ENCODE measurements around the gene CNR2.
A peak's percentile ranks its signal among the peaks of the same experiment; 100 is the strongest.
"Not testable (repeated sequence)": the region's sequence is repeated elsewhere in the genome, so short reads cannot be mapped to it uniquely, and the experiment has no call there.

The CNR2 gene

GRCh38 chr1:23889074-23889473 lies 24.1 kb downstream of the CNR2 start:
- DNase-seq (ENCODE audit: low read depth in 4 of 4, low spot score in 1 of 4): no peak

DNA sequence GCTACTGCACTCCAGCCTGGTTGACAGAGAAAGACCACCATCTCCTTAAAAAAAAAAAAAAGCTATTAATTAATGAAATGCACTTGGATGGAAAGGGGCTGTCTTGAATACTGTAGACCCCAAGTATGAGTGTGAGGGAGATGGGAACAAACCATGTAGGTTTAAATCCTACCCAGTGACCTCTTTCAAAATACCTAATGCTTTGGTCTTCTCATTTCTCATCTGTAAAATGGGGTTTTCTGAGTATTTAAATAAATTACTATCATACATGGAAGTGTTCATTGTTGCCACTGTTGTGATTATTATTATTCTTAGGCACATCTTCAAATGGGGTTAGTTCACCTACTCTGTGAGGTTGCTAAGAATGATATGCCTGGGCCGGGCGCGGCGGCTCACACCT lies 27.9 kb downstream of the CNR2 start:
- DNase-seq (ENCODE audit: low read depth in 4 of 4, low spot score in 1 of 4): no peak

DNA sequence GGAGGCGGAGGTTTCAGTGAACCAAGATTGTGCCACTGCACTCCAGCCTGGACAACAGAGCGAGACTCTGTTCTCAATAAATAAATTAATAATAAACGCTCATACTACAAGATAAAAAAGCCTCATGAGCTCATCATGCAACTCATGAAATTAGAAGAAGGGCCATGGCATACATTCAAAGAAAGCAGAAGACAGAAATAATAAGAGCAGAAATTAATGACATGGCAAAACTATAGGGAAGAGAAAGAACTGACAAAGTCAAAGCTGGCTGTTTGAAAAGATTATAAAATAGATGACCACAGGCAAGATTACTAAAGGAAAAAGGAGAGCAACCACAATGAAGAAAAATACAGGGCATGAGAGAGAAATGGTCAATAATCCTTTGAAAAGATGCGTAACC lies 30.4 kb downstream of the CNR2 start:
- no peak for DNase-seq (ENCODE audit: low read depth in 4 of 4, low spot score in 1 of 4)

- DNase-seq (ENCODE audit: low read depth in 4 of 4, low spot score in 1 of 4): no peak
These were observed 33.4 kb downstream of the CNR2 start for GRCh38 chr1:23879809-23880208.

- no peak for DNase-seq (ENCODE audit: low read depth in 4 of 4, low spot score in 1 of 4)
These were observed 34.5 kb downstream of the CNR2 start for GRCh38 chr1:23878668-23879067.

- no peak for DNase-seq (ENCODE audit: low read depth in 4 of 4, low spot score in 1 of 4)
These were observed 37.8 kb downstream of the CNR2 start for GRCh38 chr1:23875382-23875781.

DNA sequence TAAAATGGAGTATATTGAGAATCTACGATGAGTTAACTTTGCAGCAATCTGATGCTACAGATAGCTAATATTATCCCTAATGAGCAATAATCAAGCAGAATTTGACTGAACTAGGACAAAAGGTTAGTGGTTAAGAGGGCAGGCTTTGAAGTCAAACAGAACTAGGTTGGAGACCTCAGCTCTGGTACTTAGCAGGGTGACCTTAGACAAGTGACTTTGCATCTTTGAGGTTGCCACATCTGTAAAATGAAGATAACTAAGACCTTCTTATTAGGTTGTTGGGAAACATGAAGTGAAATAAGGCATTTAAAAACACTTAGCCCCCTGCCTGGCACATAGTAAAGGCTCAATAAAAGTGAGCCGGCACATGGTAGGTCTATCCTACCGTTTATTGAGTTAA lies 40.7 kb downstream of the CNR2 start:
- DNase-seq (ENCODE audit: low read depth in 4 of 4, low spot score in 1 of 4): no peak

DNA sequence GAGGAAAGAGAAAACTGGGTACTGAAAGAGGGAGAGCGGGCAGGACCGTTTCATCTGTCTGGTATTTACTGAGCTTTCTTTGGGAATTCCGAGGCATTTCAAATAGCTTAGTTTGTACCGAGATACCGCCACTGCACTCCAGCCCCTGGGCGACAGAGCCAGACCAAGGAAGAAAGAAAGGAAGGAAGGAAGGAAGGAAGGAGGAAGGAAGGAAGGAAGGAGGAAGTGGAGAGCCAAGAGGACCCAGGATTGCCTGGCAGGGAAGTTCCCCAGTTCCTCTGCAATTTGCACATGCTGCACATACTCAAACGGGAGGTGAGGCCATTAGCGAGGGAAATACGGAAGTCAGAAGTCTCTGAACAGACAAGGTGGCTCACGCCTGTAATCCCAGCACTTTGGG lies 44.1 kb downstream of the CNR2 start:
- no peak for DNase-seq (ENCODE audit: low read depth in 4 of 4, low spot score in 1 of 4)

- DNase-seq (ENCODE audit: low read depth in 4 of 4, low spot score in 1 of 4): no peak
These were observed 44.6 kb downstream of the CNR2 start for GRCh38 chr1:23868557-23869016.

DNA sequence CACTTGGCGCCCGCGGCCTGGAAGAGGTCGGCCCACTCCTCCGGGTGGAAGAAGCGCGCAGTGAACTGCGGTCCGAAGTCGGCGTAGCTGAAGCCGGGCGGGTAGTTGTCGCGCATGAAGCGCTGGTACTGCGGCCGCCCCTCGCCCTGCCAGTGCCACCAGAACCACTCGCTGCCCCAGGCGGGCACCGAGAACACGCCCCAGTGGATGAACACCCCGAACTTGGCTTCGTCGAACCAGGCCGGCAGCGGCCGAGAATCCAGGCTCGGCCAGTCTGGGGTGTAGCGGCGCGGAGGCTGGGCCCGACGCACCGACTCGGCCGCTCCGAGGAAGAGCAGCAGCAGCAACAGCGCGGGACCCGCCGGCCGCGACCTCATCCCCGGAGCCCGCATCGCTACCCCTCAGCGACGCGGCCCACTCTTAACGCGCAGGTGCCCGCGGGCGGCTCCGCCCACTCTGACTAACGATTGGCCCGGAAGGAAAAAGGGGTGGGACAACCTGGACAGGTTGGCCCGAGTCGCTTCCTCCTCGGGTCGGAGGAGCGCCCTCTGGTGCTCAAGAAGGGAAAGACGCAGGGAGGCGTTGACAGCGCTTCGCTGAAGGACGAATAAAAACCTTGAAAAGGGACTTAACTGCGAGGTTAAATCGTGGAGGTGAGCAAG lies 45.1 kb downstream of the CNR2 start, which contains the start of gene FUCA1:
Gene FUCA1 (minus strand): TSS at position 396 of the 662 bp plus-strand sequence. CDS start 4 bp downstream, at position 392.
- DNase-seq (ENCODE audit: low read depth in 4 of 4, low spot score in 1 of 4): peak; percentile 77 to 92 (median 88)

DNA sequence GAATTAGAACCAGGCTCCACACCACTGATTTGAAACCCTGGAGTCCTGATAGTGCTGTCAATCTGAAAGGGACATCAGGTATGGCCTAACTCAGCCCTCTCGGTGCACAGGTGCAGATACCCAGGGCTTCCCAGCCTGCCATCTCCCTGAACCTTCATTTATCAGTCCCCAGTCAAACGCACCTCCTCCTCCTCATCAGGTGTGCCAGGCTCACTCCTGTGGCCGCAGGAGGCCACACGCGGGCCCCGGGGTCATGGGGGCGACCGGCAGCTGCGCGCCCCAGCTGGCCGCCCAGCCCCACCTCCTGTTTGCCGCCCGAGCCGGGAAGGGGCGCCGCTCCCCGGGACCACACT lies 45.6 kb downstream of the CNR2 start:
- no peak for DNase-seq (ENCODE audit: low read depth in 4 of 4, low spot score in 1 of 4)

GRCh38 chr1:23865543-23865930 lies 47.6 kb downstream of the CNR2 start:
- no peak for DNase-seq (ENCODE audit: low read depth in 4 of 4, low spot score in 1 of 4)

GRCh38 chr1:23864801-23865542 lies 48.2 kb downstream of the CNR2 start:
- no peak for DNase-seq (ENCODE audit: low read depth in 4 of 4, low spot score in 1 of 4)

- no peak for DNase-seq (ENCODE audit: low read depth in 4 of 4, low spot score in 1 of 4)
These were observed 50.5 kb downstream of the CNR2 start for GRCh38 chr1:23862640-23863039.

DNA sequence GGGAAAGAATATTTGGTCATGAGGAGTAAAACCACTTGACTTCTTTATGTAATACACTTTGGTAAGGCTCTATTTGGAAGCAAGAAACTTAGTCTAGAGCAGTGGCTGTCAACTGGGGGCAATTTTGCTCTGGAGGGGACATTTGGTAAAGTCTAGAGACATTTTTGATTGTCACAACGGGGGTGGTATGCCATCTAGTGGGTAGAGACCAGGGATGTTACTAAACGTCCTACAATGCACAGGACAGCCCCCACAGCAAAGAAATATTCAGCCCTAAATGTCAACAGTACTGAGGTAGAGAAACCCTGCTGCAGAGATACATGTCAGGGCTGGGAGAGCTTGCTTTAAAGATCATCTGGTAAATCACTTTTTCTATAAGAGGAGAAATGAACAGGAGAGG lies 58.6 kb downstream of the CNR2 start:
- DNase-seq (ENCODE audit: low read depth in 4 of 4, low spot score in 1 of 4): no peak

DNA sequence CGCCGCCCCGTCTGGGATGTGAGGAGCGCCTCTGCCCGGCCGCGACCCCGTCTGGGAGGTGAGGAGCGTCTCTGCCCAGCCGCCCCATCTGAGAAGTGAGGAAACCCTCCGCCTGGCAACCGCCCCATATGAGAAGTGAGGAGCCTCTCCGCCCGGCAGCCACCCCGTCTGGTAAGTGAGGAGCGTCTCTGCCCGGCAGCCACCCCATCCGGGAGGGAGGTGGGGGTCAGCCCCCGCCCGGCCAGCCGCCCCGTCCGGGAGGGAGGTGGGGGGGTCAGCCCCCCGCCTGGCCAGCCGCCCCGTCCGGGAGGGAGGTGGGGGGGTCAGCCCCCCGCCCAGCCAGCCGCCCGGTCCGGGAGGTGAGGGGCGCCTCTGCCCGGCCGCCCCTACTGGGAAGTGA lies 60.0 kb downstream of the CNR2 start:
- DNase-seq (ENCODE audit: low read depth in 4 of 4, low spot score in 1 of 4): not testable (repeated sequence)

DNA sequence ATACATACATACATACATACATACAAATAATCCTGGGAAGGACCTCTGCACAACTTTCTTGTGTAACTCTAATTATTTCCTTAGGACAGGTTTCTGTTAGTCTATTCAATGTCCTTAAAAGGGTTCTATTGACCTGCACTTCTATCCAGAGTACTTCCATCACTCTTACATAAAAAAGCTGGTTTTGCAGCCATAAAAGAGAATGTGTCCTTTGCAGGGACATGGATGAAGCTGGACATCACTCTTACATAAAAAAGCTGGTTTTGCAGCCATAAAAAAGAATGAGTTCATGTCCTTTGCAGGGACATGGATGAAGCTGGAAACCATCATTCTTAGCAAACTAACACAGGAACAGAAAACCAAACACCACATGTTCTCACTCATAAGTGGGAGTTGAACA lies 61.8 kb downstream of the CNR2 start:
- not testable (repeated sequence) for DNase-seq (ENCODE audit: low read depth in 4 of 4, low spot score in 1 of 4)

DNA sequence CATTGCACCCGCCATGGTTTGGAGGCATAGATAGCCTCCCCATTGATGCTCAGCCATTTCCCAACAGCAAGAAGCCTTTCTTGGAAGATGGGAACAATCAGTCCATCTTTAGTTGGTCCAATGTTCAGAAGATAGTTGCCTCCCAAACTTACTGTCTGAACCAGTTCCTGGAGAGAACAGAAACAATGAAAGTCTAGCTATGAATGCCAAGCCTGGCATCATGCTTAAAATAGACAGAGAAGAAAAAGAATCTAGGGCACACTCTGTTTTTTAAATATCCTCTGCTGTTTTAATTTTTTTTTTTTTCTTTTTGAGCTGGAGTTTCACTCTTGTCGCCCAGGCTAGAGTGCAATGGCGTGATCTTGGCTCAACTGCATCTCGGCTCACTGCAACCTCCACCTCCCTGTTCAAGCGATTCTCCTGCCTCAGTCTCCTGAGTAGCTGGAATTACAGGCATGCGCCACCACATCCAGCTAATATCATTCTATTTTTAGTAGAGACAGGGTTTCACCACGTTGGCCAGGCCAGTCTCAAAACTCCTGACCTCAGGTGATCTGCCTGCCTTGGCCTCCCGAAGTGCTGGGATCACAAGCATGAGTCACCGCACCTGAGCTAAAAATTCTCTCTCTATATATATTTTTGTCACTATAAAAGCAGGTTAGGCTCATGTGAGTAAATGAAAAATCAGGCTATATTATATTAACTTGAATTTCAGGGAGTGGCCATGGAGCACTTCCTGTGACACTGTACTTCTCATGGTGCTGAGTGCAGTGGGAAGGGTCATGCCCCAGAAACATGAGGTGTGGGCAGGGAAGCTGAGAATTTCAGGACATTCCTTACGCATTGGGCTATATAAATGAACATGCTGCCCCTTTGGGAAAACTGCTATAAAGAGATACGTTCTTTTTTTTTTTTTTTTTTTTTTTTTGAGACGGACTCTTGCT lies 64.2 kb downstream of the CNR2 start:
- no peak for DNase-seq (ENCODE audit: low read depth in 4 of 4, low spot score in 1 of 4)

DNA sequence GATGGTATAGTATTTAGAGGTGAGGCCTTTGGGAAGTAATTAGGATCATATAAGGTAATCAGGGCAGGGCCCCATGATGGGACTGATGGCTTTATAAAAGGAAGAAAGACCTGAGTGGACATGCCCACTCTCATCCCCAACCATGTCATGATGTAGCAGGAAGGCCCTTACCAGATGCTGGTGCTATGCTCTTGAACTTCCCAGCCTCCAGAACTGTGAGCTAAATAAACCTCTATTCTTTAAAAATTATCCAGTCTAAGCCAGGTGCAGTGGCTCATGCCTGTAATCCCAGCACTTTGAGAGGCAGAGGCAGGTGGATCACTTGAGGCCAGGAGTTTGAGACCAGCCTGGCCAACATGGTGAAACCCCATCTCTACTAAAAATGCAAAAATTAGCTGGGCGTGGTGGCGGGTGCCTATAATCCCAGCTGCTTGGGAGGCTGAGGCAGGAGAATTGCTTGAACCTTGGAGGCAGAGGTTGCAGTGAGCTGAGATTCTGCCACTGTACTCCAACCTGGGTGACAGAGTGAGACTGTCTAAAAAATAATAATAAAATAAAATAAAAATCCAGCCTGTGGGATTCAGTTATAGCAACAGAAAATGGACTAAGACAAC lies 65.6 kb downstream of the CNR2 start:
- not testable (repeated sequence) for DNase-seq (ENCODE audit: low read depth in 4 of 4, low spot score in 1 of 4)

GRCh38 chr1:23845163-23845562 lies 68.0 kb downstream of the CNR2 start:
- no peak for DNase-seq (ENCODE audit: low read depth in 4 of 4, low spot score in 1 of 4)

- no peak for DNase-seq (ENCODE audit: low read depth in 4 of 4, low spot score in 1 of 4)
These were observed 69.5 kb downstream of the CNR2 start for GRCh38 chr1:23843644-23844043.
